AG10803 (cell line): ENCODE data around the gene PPFIBP2.
A peak's percentile ranks its signal among the peaks of the same experiment; 100 is the strongest.
"Not testable (repeated sequence)": the region's sequence is repeated elsewhere in the genome, so short reads cannot be mapped to it uniquely, and the experiment has no call there.

ENCODE experiments used
- DNase-seq: peaks from one replicate; pipeline ENCODE4 v3.0.0; 2010; ENCODE audit warnings: low read depth
- H3K4me3 ChIP-seq: 2 replicates; pipeline ENCODE4 v1.5.1; 2011; ENCODE audit warnings: mild to moderate bottlenecking, low read length, control low read depth
- TF ChIP-seq, protein P1 (sequence below): conservative IDR thresholded peaks from 2 replicates; pipeline ENCODE4 v1.5.1; 2011; ENCODE audit warnings: mild to moderate bottlenecking, low read length, control low read depth, inconsistent platforms

The PPFIBP2 gene

DNA sequence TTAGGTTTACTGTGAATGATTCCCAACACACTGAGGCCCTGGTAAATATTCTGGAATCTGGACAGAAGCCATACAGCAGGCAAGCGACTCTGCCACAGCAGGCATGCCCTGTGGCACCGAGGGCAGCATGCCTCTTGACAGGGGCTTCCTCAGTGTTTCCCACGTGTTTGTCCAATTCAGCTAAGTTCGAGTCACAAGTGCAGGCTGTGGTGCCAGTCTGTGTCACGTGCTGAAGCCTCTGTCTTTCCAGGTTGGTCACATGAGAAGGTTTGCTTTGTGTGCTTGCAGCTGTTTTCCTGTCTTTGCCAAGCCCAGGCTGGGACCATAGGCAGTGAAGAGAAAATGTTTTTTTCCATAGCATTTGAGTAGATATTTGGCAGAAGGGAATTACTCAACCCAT is 2.4 kb upstream of the PPFIBP2 start:
- DNase-seq = no peak

DNA sequence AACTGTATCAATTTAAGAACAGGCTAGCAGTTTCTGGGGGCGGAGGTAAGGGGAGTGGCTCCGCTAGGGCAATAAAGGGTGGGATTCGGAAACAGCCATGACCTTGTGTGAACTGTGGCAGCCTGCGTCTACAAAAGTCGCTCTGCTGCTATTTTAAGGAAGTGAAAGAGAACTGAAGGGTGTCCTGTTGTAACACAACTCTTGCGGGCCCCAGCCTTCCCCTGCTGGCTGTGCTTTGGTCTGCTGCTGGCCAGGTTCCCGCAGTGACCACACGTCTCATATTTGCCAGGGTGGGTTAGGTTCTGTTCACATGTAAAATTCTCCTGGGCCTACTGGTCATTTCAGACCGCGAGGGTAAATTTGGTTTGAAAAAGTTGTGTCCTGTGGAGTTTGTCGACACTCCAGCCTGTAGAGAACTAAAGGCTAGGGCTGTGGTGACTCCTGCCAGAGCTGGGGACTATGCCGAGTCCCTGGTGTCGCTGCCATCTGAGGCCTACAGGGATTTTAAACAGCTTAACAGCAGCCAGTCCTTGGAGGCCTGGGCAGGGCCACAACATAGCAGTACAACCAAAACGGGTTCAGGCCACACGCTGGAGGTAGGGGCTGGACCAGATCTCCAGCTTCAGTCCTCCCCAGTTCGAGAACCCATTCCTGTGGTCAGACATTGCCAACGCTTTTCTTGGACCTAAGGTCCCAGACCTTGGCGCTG is 1.1 kb upstream of the PPFIBP2 start:
- TF ChIP-seq, protein P1, sequence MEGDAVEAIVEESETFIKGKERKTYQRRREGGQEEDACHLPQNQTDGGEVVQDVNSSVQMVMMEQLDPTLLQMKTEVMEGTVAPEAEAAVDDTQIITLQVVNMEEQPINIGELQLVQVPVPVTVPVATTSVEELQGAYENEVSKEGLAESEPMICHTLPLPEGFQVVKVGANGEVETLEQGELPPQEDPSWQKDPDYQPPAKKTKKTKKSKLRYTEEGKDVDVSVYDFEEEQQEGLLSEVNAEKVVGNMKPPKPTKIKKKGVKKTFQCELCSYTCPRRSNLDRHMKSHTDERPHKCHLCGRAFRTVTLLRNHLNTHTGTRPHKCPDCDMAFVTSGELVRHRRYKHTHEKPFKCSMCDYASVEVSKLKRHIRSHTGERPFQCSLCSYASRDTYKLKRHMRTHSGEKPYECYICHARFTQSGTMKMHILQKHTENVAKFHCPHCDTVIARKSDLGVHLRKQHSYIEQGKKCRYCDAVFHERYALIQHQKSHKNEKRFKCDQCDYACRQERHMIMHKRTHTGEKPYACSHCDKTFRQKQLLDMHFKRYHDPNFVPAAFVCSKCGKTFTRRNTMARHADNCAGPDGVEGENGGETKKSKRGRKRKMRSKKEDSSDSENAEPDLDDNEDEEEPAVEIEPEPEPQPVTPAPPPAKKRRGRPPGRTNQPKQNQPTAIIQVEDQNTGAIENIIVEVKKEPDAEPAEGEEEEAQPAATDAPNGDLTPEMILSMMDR = peak; percentile 34; the same call in 1 of the 2 replicates
- peak; percentile 73 for DNase-seq
- H3K4me3 ChIP-seq = peak overlapping the region; percentile 77

More for the DNA sequence above, 2.4 kb upstream of the PPFIBP2 start:
- H3K4me3 ChIP-seq = no peak overlapping the region
- TF ChIP-seq, protein P1 = no peak

DNA sequence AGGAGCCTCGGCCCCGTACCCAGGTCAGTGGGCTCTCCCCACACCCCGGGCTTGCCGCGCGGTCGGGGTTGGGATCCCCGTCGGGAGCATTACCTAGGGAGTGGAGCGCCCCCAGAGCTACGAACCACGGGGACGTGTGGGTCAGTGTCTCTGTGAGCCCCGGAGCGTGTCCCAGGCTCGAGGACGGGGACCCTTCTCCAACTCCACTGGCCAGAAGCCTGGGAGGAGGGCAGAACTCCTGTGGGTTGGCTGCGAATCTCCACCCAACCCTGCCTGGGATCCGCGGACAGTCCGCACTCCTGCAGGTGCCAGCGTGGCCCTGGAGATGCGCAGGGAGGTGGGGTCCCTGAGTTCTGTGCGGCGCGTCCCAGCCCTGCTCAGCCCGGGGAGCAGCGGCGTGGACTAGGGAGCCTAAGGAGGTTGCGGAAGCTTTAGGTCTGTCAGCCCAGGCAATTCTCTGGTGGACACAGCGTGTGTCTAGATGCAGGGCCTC is 346 bp downstream of the PPFIBP2 start:
- TF ChIP-seq, protein P1 = no peak
- peak overlapping the region; percentile 77 for H3K4me3 ChIP-seq
- DNase-seq = no peak

DNA sequence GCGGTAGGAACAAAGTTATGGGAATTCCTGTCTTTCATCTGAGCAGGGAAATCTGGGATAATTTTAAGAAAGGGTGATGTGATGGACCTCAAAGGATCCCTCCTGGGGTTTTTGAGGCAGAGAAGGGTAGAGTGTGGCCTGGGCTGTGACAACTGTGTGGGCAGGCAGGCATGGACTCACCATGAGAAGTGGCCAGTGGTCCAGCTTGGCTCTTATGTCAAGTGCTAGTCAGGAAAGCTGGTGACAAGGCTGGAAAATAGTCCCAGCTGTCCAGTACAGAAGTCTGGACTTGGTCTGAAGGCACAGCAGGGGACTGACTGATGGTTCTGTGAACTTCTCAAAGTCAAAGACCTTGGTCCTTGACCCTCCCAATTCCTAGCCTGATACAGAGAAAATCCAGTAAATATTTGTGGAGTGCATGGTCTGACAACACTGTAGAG is 1.7 kb downstream of the PPFIBP2 start:
- DNase-seq = no peak
- TF ChIP-seq, protein P1 = no peak
- H3K4me3 ChIP-seq = no peak overlapping the region

DNA sequence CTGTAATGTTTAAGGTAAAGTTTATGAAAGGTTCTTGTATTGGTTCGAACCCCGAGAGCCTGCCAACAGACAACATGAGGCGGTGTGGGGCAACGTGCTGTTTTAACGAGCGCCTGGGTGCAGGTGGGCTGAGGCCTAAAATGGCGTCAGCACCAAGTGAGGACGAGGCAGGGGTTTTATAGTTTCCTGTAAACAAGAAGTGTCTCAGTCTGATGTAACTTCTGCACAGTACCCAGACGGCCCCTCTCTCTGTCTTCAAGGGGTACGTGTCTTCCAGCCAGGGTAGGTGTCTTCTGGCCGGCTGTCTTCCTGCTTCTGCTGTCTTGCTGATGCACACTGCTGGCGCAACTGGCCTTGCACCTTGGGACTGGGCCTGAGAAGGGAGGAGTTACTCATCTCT is 2.7 kb downstream of the PPFIBP2 start:
- TF ChIP-seq, protein P1 = no peak
- DNase-seq = no peak
- H3K4me3 ChIP-seq = no peak overlapping the region

DNA sequence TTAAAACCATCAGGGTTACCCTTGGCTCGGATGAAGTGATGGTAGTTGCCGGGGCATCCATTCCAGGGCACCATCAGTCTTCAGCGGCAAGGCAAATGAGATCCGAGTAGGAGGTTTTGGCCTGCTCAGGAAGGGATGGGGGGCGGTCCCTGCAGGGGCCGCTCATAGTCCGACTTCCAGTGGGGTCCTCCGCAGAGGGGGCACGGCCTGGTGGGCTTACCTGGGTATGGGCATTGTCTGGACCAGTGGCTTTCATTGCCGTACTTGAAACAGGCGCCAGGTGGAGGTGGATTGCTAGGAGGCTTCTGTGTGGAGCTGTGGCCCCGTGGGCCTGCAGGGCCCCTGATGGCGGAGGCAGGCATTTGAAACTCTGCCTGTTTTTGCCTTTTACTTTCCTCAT is 3.9 kb downstream of the PPFIBP2 start:
- H3K4me3 ChIP-seq, DNase-seq: not testable (repeated sequence)

DNA sequence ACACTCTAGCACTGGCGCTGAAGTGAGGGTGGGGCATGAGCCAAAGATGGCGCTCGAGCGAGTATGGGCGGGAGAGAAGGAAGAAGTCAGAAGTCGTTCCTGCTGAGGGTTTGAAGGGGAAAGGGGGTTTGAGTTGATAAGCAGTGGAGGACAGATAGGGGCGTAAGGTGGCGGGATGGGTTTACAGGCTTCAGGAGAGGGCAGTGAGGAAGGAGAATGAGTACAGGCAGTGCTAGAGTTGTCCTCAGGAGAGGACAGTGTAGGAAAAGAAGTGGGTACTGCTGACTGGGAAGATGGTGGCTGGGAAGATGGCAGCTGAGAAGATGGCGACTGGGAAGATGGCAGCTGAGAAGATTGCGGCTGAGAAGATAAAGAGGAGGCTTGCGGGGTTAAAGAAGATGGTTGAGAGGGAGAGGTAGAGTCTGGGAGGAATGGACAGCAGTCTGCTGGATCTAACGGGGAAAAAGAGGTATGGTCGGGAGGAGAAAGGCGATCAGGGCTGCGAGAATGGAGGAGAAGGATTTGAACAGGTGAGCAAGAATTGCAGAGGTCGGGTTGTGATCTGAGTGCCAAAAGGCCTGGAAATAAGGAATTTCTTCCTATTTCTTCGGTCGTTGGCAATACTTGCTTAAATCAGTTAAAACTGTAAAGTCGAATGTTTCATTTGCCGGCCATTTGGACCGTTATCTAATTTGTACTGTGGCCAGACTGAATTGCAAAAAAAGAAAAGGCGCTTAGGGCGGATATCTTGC is 5.2 kb downstream of the PPFIBP2 start:
- H3K4me3 ChIP-seq = no peak overlapping the region
- no peak for DNase-seq
- TF ChIP-seq, protein P1 = no peak
